GM10266 (cell line): ENCODE results near the gene ABLIM1.

ENCODE experiments used
- DNase-seq: peaks from one replicate; pipeline ENCODE4 v3.0.0; 2012; ENCODE audit errors: extremely low spot score
- CTCF ChIP-seq: IDR thresholded peaks from 2 replicates; pipeline ENCODE4 v1.5.1; 2012; ENCODE audit warnings: mild to moderate bottlenecking, low read depth; ENCODE audit not compliant: control insufficient read depth, insufficient read depth; ENCODE audit errors: missing control alignments

Gene ABLIM1

GRCh38 chr10:114648368-114648767 is 9.7 kb downstream of the ABLIM1 start:
- no peak for TF ChIP-seq CTCF
- DNase-seq: no peak

- no peak for DNase-seq
- TF ChIP-seq CTCF: no peak
Observed at GRCh38 chr10:114647545-114648138, 10.4 kb downstream of the ABLIM1 start.

GRCh38 chr10:114646426-114646825 is 11.6 kb downstream of the ABLIM1 start:
- TF ChIP-seq CTCF: no peak
- no peak for DNase-seq

GRCh38 chr10:114645706-114646105 is 12.4 kb downstream of the ABLIM1 start:
- DNase-seq: no peak
- TF ChIP-seq CTCF: no peak

GRCh38 chr10:114643158-114643557 is 14.9 kb downstream of the ABLIM1 start:
- DNase-seq: no peak
- no peak for TF ChIP-seq CTCF

- no peak for DNase-seq
- TF ChIP-seq CTCF: no peak
Observed at GRCh38 chr10:114642729-114643128, 15.3 kb downstream of the ABLIM1 start.

GRCh38 chr10:114638821-114639625 is 19.1 kb downstream of the ABLIM1 start:
- no peak for TF ChIP-seq CTCF
- DNase-seq: no peak
